GM18517 (cell line): ENCODE measurements around the gene FAM50B.

Experiments
- ATAC-seq: cut with Tn5 transposase; IDR thresholded peaks from one replicate; pipeline ENCODE4 v1.9.1; 2021; ENCODE audit warnings: mild to moderate bottlenecking, moderate library complexity; ENCODE audit not compliant: unreplicated experiment

The FAM50B gene

DNA sequence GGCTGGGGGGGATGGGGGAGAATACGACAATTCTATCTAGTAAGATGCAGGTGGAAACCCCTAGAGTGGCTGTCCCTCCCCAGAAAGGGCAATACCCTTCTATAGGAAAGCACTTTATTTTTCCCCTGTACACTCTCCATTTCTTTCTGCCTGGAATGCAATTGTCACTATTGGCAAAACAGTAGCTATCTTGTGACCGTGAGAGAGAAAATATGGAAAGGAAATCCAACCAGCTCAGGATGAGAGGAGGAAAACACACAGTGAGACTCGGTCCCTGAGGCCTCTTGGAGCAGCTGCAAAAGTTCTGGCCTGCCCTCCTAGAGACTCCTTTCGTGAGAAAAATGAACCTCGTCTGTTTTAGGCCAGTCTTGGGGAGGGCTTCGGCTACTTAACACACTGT lies 43.4 kb downstream of the FAM50B start:
- ATAC-seq, result no peak

DNA sequence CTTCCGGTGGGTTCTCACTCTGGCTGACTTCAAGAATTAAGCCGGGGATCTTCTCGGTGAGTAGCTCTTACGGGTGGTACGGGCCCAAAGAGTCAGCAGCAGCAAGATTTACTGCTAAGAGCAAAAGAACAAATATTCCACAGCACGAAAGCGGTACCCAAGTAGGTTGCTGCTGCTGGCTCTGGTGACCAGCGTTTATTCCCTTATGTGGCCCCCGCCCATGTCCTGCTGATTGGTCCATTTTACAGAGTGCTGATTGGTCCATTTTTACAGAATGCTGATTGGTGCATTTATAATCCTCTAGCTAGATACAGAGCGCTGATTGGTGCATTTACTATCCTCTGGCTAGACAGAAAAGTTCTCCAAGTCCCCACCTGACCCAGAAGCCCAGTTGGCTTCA lies 44.3 kb downstream of the FAM50B start:
- no peak for ATAC-seq

DNA sequence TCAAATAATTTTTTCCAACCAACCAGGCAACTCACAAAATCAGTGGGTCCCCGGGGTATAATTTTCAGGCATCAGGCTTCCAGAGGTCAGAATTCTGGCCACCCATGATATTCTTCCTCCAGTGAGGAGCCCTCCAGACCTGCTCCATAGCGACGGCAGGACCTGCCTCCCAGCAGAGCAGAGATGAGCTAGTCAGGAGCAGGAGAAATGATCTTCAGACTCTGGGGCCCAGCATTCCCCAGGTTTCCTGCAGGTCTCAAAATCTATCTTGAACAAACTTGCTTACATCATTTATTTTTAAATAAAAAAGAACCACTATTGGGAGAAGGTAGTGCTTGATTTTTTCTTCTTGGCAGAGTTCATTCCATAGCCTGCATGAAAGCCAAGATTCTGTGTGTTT lies 44.7 kb downstream of the FAM50B start:
- no peak for ATAC-seq

DNA sequence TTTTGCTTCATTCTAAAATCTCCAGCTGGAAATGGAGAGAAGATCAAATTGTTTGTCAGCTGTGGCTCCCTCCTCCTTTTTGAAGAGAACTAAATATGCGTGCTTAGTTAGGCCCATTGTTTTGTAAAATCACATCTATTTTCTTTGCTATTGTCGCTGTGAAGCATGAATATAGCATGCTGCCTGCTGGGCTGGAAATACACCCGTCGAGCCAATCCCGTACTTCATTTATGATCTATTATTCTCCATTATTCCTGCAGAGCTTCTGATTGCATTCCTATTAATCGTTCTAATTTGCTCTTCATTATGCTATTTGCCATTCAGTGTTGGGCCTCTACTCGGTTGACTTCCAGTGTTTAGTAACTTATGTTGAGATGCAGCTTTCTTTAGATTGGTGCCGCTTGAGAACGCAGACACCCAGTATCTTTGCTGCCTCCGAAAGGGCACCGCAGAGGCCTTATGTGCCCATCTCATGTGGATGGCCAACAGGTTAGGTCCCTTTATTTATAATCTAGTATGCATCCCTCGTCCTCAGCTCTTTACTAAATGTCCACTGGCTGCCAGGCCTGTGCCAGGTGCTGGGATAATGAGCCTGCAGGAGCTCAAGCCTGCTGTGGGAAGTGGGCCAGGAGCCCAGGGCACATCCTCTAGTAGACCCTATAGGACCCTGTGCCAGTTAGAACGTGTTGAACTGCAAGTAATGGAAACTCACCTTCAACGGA lies 45.6 kb downstream of the FAM50B start:
- no peak for ATAC-seq

DNA sequence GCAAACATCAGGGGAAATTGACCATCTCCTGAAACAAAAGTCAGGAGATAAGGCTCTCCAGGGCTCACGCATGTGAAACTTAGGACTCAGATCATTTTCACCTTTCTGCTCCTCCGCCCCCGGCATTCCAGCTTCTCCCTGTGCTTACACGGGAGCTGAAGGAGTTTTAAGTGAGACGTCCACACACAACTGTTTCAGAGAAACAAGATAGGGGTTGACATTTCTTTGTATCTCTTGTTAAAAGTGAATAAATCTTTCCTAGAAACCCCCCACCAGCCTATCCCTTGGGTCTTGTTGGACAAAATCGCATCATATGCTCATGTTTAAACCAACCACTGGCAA lies 46.1 kb downstream of the FAM50B start:
- no peak for ATAC-seq

DNA sequence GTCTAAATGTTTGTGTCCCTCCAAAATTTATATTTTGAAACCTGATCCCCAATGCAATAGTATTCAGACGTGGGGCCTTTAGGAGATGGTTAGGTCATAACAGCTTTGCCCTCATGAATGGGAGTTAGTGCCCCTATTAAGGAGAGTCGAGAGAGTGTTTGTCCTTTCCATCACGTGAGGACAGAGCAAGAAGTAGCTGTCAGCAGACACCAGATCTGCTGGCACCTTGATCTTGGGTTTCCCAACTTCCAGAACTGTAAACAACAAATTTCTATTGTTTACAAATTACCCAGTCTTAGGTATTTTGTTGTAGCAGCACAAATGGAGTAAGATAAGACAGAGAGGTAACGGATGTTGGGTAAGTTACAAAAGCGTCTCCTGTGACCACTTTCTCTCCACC lies 46.6 kb downstream of the FAM50B start:
- no peak for ATAC-seq

DNA sequence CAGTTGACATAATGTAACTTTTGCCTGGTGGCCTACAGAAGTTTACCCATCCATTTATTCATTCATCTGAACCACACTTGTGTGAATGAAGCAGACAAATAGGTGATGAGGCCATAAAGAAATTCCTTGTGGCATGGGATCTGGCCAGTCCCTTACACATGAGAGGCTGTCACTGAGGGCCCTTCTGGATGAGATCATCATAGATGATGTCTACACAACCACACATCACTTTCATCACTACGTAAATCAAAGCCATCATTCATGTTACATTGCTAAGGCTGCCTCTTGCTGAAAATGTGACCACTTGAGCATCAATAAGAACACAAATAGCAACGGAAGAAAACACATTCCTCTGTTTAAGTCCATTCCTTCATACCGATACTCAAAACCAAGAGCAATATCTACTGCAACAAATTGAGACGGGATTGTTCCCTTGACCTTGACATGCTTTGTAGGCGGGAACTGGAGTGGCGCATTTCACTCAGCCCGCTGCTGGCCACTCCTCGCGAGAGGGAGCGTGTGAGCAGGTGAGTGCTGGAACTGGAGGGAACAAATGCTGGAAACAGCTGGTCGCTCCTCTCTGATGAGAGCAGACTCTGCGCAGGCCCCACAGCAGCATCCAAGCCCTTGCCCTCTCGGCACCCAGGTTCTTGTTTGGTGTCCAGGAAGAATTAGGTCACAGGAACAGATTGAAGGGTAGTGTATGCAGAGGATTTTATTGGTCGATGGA lies 49.3 kb downstream of the FAM50B start:
- no peak for ATAC-seq

DNA sequence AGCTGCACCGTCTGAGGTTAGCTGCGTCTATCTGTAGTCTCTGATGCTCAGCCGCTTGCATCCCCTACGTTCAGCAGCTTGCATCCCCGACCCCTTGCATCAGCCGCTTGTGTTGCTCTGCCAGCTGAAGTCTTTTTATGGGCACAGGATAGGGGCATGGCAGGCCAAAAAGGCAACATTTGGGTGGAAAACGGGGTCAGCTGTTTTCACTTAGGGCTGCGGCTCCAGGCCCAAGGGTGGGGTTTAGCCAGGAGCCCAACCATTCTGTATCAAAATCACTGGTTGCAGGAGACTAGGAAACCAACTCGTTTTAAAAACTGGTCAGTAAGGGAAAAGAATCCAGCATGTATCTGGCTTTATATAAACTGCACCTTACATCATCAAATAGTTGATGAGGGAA lies 49.9 kb downstream of the FAM50B start:
- ATAC-seq, result no peak

DNA sequence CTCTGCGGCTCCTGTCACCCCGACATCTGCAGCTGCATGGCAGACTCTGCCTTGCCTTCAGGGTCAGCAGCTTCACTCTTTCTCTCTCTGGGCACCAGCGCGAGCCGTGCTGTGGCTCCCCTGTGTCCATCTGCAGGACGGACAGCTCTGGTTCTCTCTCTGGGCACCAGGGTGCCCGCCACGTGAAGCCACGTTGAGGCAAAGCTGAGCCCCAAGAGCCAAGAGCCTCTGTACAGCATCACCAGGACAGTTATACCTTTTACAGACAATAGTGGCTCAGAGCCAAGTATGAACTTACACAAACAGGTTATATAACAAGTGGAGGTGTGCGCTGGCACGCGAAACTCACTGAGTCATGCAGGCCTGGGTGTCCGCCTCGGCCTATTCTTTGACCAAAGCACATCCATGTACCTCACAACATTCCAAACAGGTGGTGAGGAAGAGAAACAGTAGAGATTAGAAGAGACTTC lies 50.8 kb downstream of the FAM50B start:
- ATAC-seq, result no peak
